ENCODE data around the gene CHMP6.

The CHMP6 gene

GRCh38 chr17:81046132-81046769 lies 54.6 kb downstream of the CHMP6 start:
- no peak for DNase-seq

DNA sequence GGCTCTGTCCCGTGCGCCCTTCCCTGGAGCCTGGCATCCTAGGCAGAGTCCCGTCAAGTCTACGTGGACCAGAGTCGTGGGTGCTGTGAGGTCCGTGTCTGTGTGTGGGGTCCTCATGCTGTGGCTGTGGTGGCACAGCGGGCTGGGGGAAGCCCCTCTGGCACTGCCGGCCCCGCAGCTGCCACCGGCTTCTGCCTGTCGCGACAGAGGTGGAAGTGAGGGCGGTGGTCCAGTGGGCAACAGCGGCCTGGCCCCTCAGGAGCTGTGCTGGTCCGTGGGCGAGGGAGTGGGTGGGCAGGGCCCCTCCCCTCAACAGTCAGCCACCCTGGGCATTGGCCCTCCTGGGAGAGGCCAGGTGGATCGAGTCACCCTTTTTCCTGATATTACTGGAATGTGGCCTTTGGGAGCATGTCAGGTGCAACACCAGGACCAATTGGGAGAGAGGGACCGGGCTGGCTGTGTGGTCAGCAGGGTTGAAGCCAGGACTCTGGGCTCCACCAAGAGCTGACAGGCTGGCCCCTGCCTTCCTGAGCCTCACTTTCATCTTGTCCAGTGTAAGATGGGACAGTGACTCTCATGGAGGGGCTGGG lies 55.2 kb downstream of the CHMP6 start:
- no peak for DNase-seq

DNA sequence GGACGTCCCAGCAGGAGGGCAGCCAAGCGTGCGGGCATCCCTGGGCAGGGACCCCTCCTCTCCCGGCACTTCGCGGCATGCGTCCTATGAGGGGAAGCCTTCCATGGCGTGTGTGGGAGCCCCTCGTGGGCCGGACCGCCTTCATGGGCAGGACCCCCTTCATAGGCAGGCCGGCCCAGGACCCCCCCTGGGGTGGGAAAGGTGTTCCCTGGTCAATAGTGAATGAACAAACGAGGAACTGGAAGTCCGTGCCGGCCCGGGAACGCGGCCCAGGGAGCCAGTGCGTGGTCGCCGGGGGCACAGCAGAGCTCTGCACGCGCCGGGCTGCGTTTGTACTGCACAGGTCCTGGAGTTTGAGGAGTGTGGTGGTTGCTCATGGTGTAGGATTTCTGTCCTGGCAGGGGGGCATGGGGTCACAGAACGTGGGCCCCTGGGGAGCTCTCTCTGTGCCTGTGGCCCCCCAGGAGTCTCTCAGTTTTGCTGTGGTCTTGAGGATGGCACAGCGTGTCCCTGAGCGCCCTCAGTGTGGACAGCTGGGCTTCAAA lies 57.3 kb downstream of the CHMP6 start:
- no peak for DNase-seq

DNA sequence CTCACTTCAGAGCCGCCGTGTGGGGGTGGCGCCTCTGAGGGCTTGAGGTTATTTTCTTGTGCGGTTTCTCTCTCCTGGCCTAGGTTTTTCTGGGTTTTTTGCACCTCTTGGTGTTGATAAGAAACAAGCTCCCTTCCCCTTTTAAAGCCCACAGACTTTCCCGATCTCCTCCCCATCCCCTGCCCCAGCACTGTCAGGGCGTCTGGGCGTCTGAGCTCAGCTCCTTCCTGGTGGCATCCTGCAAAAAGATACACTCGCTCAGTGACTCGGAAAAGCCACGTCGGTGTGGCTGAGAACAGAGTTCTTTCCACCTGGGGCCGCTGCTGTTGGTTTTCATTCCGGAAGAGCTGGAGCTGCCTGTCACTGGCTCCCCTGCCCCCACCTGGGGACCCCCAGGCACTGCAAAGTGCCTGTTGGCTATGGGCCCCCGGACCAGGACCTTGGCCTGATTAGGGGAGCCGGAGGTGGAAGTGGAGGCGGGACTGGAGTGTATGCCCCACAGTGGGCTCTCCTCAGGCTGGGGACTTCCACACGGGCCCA lies 57.8 kb downstream of the CHMP6 start:
- no peak for DNase-seq
